HCT116 (cell line): ENCODE measurements around the gene SNX3.

Source experiments
- POLR2A ChIP-seq: IDR thresholded peaks from 2 replicates; pipeline ENCODE4 v1.7.0; 2011; ENCODE audit warnings: borderline replicate concordance; ENCODE audit not compliant: insufficient read depth, insufficient read length; ENCODE audit errors: extremely low read depth
- TF ChIP-seq, protein P1 (sequence below), 3 experiments: fragments of 200-600 bp in 1 of 3; sonication (generic) in 1 of 3; IDR thresholded peaks in 2 of 3; conservative IDR thresholded peaks in 1 of 3; 2 replicates each; pipeline ENCODE4 v1.5.1; 2012 to 2017; ENCODE audit warnings: low read depth in 2 of 3, low read length in 2 of 3, antibody characterized with exemption in 1 of 3, borderline replicate concordance in 1 of 3, control low read depth in 1 of 3, mild to moderate bottlenecking in 1 of 3, mixed read lengths in 1 of 3, mixed run types in 1 of 3, moderate library complexity in 1 of 3; ENCODE audit not compliant: insufficient read depth in 1 of 3
- TF ChIP-seq, protein P2 (sequence below): IDR thresholded peaks from 2 replicates; pipeline ENCODE4 v1.6.1; 2012

DNA sequence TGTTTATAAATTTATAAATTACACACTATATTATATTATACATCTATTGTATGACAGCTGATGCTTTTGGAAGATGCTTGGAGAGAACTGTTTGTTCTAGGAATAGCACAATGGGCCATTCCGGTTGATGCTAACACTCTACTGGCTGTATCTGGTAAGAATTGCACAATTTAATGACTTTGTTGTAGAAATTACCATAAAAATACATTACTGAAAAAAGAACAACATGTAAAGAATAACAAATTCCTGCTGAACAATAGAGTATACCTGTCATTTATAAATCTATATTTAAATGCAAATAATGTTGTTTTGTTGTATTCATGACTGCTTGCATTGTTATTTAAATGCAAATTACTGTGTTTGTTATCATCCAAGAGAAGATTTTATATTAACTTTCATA lies 80.6 kb downstream of the SNX3 start:
- TF ChIP-seq, protein P1, sequence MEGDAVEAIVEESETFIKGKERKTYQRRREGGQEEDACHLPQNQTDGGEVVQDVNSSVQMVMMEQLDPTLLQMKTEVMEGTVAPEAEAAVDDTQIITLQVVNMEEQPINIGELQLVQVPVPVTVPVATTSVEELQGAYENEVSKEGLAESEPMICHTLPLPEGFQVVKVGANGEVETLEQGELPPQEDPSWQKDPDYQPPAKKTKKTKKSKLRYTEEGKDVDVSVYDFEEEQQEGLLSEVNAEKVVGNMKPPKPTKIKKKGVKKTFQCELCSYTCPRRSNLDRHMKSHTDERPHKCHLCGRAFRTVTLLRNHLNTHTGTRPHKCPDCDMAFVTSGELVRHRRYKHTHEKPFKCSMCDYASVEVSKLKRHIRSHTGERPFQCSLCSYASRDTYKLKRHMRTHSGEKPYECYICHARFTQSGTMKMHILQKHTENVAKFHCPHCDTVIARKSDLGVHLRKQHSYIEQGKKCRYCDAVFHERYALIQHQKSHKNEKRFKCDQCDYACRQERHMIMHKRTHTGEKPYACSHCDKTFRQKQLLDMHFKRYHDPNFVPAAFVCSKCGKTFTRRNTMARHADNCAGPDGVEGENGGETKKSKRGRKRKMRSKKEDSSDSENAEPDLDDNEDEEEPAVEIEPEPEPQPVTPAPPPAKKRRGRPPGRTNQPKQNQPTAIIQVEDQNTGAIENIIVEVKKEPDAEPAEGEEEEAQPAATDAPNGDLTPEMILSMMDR (IDR thresholded peaks at IDR 0.05 in 2 of 3, conservative IDR thresholded peaks at IDR 0.05 in 1 of 3; ENCODE audit: borderline replicate concordance in 1 of 3, insufficient read depth in 1 of 3, low read depth in 2 of 3, low read length in 2 of 3): no peak
- TF ChIP-seq POLR2A: no peak
- TF ChIP-seq, protein P2, sequence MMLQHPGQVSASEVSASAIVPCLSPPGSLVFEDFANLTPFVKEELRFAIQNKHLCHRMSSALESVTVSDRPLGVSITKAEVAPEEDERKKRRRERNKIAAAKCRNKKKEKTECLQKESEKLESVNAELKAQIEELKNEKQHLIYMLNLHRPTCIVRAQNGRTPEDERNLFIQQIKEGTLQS: no peak
